ENCODE results near the gene TBX18. TPM values are rescaled to one million over a fixed set of nuclear protein-coding genes. Genes with fewer than 3 reads are reported as not detected.

The TBX18 gene
- total RNA-seq, 1 experiment from 2014 or later = not detected

DNA sequence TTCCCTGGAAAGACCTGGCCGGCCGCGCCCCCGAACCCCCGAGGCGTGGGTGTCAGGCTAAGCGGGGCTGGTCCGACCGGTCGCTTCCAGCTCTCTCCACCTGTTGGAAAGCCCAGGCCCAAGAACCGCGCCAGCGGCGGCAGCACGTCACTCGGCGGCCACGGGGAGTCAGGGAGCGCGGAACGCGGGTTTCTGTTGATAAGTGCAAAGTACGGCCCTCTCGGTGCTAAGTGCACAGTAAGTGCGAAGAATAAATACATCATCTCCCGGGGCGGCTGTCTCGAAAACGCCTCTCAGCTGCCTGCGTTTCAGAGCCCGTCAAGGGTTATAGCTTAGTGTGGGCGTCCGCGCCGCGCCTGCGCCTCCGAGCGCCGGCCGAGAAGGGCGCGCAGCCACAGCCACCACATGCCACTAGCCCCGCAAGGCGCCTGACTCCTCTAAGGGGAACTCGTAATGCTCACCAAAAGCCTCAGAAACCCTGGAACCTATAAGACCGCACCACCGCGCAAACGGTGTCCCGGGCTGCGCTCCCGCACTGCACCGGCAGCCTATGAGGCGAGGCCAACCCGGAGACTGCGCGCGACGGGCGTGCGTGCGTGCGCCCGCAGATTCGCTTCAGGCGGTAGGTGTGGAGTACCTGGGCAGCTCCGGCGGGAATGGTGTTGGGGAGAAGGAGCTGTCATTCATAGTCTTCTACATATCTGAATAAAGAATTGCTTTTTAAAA lies 9.2 kb upstream of the TBX18 start:
- intact Hi-C loops (cut with micrococcal nuclease; ENCODE audit: unreplicated experiment) = no loop called here
- Histone ChIP-seq H3K36me3 (ENCODE audit: control insufficient read depth, insufficient read depth, low read length) (no peaks in the 10 kb centered on the region), H3K4me1 (no peaks in the 10 kb centered on the region), H3K27me3 (replicated peaks; ENCODE audit: control insufficient read depth, insufficient read depth, low read length) (no peaks in the 10 kb centered on the region; the same call in 1 of the 2 replicates), H3K9me3 (no peaks in the 10 kb centered on the region), H3K4me3 (ENCODE audit: low read depth, low read length) (no peak overlapping the region)
- Mint-ChIP-seq H3K4me3 (ENCODE audit: unreplicated experiment) (no peak overlapping the region), H3K36me3 (ENCODE audit: insufficient read depth, unreplicated experiment) (no peaks in the 10 kb centered on the region), H3K27me3 (ENCODE audit: insufficient read depth, unreplicated experiment) (peaks cover 9% of the 10 kb centered on the region), H3K4me1 (ENCODE audit: low read depth, unreplicated experiment) (no peaks in the 10 kb centered on the region), H3K27ac (ENCODE audit: unreplicated experiment) (no peak overlapping the region), H3K9me3 (ENCODE audit: unreplicated experiment) (no peaks in the 10 kb centered on the region)
- POLR2A ChIA-PET = no interaction called here
- CTCF ChIA-PET = no interaction called here
- no TSS peak for BruUV-seq (replicated peaks)
- TF ChIP-seq, protein P1, sequence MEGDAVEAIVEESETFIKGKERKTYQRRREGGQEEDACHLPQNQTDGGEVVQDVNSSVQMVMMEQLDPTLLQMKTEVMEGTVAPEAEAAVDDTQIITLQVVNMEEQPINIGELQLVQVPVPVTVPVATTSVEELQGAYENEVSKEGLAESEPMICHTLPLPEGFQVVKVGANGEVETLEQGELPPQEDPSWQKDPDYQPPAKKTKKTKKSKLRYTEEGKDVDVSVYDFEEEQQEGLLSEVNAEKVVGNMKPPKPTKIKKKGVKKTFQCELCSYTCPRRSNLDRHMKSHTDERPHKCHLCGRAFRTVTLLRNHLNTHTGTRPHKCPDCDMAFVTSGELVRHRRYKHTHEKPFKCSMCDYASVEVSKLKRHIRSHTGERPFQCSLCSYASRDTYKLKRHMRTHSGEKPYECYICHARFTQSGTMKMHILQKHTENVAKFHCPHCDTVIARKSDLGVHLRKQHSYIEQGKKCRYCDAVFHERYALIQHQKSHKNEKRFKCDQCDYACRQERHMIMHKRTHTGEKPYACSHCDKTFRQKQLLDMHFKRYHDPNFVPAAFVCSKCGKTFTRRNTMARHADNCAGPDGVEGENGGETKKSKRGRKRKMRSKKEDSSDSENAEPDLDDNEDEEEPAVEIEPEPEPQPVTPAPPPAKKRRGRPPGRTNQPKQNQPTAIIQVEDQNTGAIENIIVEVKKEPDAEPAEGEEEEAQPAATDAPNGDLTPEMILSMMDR (IDR thresholded peaks at IDR 0.05; ENCODE audit: insufficient read depth in 1 of 2, low read depth in 1 of 2, low read length in 1 of 2, severe bottlenecking in 1 of 2, unreplicated experiment in 1 of 2) = no peak
- no peak for DNase-seq

DNA sequence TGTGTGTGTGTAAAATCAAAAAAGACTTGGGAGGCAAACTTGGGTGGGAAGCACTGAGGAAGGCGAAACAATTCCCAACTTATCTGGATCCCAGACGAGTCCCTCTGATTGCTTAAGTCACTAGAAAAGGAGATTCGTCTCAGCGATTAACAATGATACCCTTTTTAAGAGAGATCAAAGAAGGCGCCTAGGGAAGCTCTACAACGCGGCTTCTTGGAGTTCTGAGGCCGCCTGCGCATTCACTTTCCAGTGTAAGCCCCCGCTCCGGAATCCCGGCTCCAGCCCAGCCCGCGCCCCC lies 8.7 kb upstream of the TBX18 start:
- Histone ChIP-seq H3K27me3 (replicated peaks; ENCODE audit: control insufficient read depth, insufficient read depth, low read length) (no peaks in the 10 kb centered on the region), H3K36me3 (ENCODE audit: control insufficient read depth, insufficient read depth, low read length) (no peaks in the 10 kb centered on the region), H3K4me3 (ENCODE audit: low read depth, low read length) (no peak overlapping the region), H3K4me1 (no peaks in the 10 kb centered on the region), H3K9me3 (no peaks in the 10 kb centered on the region)
- Mint-ChIP-seq H3K27ac (ENCODE audit: unreplicated experiment) (no peak overlapping the region), H3K4me1 (ENCODE audit: low read depth, unreplicated experiment) (no peaks in the 10 kb centered on the region), H3K36me3 (ENCODE audit: insufficient read depth, unreplicated experiment) (no peaks in the 10 kb centered on the region), H3K27me3 (ENCODE audit: insufficient read depth, unreplicated experiment) (peaks cover 9% of the 10 kb centered on the region), H3K9me3 (ENCODE audit: unreplicated experiment) (no peaks in the 10 kb centered on the region), H3K4me3 (ENCODE audit: unreplicated experiment) (no peak overlapping the region)
- BruUV-seq (replicated peaks) = no TSS peak
- intact Hi-C loops (cut with micrococcal nuclease; ENCODE audit: unreplicated experiment) = no loop called here
- DNase-seq = no peak
- POLR2A ChIA-PET = no interaction called here
- TF ChIP-seq, protein P1 (IDR thresholded peaks at IDR 0.05; ENCODE audit: insufficient read depth in 1 of 2, low read depth in 1 of 2, low read length in 1 of 2, severe bottlenecking in 1 of 2, unreplicated experiment in 1 of 2) = no peak
- CTCF ChIA-PET = no interaction called here

DNA sequence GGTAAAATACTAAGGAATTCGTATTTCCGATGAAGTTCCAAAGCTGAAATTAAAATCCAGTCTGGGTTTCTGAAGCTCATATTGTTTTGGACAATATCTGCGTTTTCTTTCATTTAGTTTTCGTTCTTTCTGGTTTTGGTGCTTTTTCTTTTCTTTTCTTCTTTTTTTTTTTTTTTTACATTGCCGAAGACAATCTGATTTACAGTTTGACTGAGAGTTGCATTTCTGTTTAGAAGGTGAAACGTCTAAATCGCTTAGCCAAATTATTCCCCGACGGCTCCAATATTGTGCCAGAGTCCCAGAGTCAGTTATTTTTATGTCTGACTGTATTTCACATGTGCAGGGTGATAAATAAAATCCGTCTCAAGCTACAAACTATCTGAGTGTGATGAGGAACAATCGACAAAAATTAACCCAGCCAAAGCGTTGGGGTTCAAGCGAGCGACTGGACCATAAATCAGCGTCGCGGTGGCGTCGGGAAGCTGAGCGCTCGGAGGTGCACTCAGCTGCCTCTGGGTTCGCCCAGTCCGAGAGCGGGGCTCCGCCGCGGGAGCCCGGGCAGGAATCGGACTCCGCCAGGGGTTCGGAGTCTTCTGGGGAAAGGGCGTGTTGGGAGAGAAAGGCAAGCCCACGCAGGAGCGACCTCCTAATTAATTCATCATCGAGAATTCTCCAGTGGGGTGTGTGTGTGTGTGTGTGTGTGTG lies 8.2 kb upstream of the TBX18 start:
- intact Hi-C loops (cut with micrococcal nuclease; ENCODE audit: unreplicated experiment) = no loop called here
- Mint-ChIP-seq H3K4me3 (ENCODE audit: unreplicated experiment) (no peak overlapping the region), H3K27me3 (ENCODE audit: insufficient read depth, unreplicated experiment) (peaks cover 8% of the 10 kb centered on the region), H3K36me3 (ENCODE audit: insufficient read depth, unreplicated experiment) (no peaks in the 10 kb centered on the region), H3K9me3 (ENCODE audit: unreplicated experiment) (no peaks in the 10 kb centered on the region), H3K4me1 (ENCODE audit: low read depth, unreplicated experiment) (no peaks in the 10 kb centered on the region), H3K27ac (ENCODE audit: unreplicated experiment) (no peak overlapping the region)
- POLR2A ChIA-PET = no interaction called here
- no peaks in the 10 kb centered on the region for H3K27me3 ChIP-seq (replicated peaks; ENCODE audit: control insufficient read depth, insufficient read depth, low read length)
- H3K4me1 ChIP-seq = no peaks in the 10 kb centered on the region
- CTCF ChIA-PET = no interaction called here
- TF ChIP-seq, protein P1 (IDR thresholded peaks at IDR 0.05; ENCODE audit: insufficient read depth in 1 of 2, low read depth in 1 of 2, low read length in 1 of 2, severe bottlenecking in 1 of 2, unreplicated experiment in 1 of 2) = no peak
- DNase-seq = no peak
- BruUV-seq (replicated peaks) = no TSS peak
- H3K36me3 ChIP-seq (ENCODE audit: control insufficient read depth, insufficient read depth, low read length) = no peaks in the 10 kb centered on the region
- no peak overlapping the region for H3K4me3 ChIP-seq (ENCODE audit: low read depth, low read length)
- H3K9me3 ChIP-seq = no peaks in the 10 kb centered on the region
